ENCODE measurements around the gene PTPRA. TPM values are rescaled to one million over a fixed set of nuclear protein-coding genes. Genes with fewer than 3 reads are reported as not detected.
"Not testable (repeated sequence)": the region's sequence is repeated elsewhere in the genome, so short reads cannot be mapped to it uniquely, and the experiment has no call there.

Gene PTPRA, protein sequence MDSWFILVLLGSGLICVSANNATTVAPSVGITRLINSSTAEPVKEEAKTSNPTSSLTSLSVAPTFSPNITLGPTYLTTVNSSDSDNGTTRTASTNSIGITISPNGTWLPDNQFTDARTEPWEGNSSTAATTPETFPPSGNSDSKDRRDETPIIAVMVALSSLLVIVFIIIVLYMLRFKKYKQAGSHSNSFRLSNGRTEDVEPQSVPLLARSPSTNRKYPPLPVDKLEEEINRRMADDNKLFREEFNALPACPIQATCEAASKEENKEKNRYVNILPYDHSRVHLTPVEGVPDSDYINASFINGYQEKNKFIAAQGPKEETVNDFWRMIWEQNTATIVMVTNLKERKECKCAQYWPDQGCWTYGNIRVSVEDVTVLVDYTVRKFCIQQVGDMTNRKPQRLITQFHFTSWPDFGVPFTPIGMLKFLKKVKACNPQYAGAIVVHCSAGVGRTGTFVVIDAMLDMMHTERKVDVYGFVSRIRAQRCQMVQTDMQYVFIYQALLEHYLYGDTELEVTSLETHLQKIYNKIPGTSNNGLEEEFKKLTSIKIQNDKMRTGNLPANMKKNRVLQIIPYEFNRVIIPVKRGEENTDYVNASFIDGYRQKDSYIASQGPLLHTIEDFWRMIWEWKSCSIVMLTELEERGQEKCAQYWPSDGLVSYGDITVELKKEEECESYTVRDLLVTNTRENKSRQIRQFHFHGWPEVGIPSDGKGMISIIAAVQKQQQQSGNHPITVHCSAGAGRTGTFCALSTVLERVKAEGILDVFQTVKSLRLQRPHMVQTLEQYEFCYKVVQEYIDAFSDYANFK
- total RNA-seq, result 23.5 TPM
- long read RNA-seq, transcript PTPRA-201 (23 exons, 3,725 nt), result major isoform, 44 of 82 reads
- long read RNA-seq, partial matches to known transcripts, result 14 of 82 reads
- long read RNA-seq, other reads (novel, unspliced or antisense), result 17 of 82 reads

DNA sequence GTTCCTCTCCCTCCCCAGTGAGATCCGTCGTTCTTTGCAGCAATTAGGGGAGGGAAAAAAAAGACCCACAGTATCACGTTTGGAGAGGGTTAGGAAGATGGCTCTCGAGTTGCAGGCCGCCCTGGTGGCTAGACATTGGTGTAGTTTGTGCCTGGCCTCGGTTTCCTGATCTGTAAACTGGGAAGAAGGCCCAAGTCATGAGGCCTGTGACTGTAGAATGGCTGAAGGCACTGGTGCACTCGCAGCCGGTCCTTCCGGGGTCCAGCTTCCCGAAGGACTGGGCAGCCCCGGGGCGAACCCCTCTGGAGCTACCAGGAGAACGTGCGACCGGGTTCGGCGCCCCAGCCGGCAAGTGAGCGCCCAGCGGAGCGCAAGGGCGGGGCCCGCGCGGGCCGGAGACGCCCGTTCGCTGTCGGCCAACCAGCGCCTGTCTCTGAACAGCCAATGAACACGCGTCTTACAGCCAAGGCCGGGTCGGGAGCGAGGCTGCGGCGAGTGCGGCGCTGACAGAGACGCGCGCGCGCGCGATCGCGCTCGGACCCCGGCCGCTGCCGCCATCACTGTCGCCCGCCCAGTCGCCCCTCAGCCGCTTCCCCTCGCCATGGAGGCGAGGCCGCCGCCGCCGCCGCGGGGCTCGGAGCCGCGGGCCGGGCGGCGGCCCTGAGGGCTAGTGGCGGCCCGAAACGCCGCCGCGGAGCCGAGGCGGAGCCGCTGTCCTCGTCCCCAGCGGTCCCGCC lies at the start of gene PTPRA:
Gene PTPRA, plus strand, starts transcription at position 472 of the 737 bp plus-strand sequence. CDS start 90,797 bp downstream, outside the sequence.
- intact Hi-C loops (cut with DNase I), result no loop called here
- peak; percentile 98 for DNase-seq (ENCODE audit: low spot score)

DNA sequence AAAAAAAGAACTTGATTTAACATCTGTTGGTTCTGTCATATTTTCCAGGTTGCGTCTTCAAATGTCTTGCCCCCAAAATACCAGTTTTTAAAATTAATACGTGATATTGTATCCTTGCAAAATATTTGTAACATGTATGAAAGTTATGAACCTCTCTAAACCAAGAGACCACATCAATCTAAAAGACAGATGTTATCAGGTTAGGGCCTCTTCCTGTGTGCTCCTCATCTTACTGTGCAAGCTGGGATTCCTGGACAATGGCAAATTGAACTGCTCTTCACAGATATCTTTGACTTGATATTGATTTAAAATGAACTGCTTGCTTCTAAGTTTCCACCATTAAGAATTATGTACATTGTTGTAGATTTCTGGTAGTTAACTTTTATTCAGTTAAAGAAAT lies 47.5 kb upstream of the PTPRA start:
- intact Hi-C loops (cut with DNase I), result no loop called here
- DNase-seq (ENCODE audit: low spot score), result no peak

DNA sequence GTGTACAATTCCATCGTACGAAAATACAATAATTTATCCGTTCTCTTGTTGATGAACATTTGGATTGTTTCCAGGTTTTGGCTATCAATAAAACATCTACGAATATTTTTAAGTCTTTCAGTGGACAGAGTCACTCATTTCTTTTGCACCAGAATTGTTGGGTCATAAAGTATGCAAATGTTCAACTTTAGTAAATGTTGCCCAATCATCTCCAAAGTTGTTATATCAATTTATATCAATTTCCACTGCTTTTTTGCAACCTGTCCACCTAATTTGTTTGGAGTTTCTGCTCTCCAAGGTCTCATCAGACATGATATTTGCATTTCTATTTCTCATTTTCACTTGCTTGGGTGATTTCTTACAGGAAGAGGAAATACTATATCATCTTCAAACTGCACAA lies 46.6 kb upstream of the PTPRA start:
- intact Hi-C loops (cut with DNase I), result no loop called here
- no peak for DNase-seq (ENCODE audit: low spot score)

DNA sequence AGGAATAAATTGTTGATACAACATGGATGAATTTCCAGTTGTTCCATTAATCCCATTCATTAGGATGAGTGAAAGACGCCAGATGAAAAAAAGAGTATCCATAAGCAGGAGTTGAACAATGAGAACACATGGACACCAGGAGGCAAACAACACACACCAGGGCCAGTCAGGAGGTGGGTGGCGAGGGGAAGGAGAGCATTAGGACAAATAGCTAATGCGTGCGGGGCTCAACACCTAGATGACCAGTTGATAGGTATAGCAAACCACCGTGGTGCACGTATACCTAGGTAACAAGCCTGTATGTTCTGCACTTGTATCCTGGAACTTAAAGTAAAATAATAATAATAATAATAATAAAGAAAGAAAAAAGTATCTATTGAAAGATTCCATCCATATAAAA lies 43.9 kb upstream of the PTPRA start:
- intact Hi-C loops (cut with DNase I), result no loop called here

DNA sequence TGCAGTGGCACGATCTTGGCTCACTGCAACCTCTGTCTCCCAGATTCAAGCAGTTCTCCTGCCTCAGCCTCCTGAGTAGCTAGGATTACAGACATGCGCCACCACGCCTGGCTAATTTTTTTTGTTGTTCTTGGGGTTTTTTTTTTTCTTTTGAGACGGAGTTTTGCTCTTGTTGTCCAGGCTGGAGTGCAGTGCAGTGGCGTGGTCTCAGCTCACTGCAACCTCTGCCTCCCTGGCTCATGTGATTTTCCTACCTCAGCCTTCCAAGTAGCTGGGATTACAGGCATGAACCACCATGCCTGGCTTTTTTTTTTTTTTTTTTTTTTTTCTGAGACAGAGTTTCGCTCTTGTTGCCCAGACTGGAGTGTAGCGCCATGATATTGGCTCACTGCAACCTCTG lies 42.1 kb upstream of the PTPRA start:
- DNase-seq (ENCODE audit: low spot score); intact Hi-C loops (cut with DNase I): not testable (repeated sequence)

More for the DNA sequence above, 43.9 kb upstream of the PTPRA start:
- peak; percentile 65 for DNase-seq (ENCODE audit: low spot score)

DNA sequence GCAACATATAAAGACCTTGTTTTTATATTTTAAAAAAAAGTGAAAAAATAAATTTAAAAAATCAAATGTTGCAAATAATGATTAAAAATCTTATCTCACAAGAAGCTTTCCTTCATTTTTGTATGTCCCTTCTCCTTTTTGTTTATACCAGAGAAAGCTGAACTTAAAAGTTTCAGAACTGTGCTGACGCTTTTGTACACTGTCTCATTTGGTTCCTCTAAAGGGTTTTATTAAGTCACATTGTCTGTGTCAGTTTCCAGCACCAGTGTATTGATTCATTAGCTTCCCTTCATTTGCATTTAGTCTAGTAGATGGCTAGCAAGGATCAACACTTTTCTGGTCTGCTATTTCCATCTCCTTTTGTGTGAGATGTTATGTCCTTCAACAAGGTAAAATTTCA lies 39.5 kb upstream of the PTPRA start:
- DNase-seq (ENCODE audit: low spot score), result no peak
- intact Hi-C loops (cut with DNase I), result no loop called here

DNA sequence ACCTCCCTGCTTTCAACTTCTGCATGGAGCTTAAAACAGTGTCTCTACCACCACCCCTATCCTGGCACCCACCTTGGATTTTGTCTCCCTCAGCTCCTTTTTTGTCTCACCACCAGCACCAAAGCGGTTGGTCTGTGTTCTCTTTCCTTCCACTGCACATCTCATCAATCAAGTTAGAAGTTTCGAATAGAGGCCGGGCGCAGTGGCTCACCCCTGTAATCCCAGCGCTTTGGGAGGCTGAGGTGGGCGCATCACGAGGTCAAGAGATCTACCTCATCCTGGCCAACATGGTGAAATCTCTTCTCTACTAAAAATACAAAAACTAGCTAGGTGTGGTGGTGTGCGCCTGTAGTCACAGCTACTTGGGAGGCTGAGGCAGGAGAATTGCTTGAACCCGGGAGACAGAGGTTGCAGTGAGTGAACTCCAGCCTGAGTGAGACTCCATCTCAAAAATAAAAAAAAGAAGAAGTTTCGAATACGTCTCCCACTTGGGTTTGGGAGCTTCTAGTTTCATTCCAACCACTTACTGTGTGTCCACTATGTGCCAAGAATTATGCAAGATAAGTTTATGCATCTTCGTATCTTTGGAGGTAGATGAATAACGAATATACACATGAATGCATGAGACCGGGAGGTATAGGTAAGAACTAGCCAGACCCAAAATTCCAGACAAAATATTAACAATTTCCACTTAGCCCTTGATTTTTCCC lies 38.7 kb upstream of the PTPRA start:
- intact Hi-C loops (cut with DNase I), result no loop called here
- no peak for DNase-seq (ENCODE audit: low spot score)

DNA sequence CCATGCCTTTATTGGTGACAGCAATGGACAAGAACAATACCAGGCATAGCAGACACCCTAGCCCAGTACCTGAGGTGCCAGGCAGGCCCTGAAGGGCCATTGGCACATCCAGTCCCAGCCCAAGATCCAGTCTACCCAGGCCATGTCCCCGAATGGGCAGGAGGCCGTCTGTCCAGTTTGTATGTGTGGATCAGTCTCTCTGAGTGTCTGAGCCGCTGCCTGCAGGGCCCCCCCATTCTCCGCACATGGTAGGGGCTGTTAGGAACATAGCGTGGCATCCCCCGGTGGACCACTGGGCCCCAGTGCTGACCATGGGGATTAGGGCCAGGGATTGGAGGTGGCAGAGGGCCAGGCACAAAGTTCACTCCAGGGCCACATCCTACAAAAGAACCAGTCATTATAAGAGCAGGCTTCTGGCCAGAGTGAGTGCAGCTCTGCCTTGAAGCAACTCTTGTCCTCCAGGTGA lies 37.9 kb upstream of the PTPRA start:
- DNase-seq (ENCODE audit: low spot score), result no peak
- intact Hi-C loops (cut with DNase I), result no loop called here

DNA sequence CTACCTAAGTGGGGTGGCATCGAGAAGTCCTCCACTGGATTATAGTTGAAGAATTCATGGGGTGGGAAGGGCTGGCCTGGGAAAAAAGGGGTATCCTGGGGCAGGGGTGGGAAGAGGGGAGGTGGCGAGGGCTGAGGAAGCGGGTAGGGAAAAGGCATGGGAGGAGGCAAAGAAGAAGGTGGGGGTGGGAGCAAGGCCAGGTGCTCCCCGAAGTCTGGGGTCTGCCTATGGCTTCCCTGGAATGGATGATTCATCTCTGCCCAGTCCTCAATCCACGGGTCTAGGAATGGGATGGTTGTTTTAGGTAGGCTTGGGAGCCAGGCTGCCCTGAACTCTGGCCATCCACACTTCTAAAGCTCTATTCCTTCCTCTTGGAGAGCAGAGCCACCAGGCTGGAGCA lies 37.2 kb upstream of the PTPRA start:
- intact Hi-C loops (cut with DNase I), result no loop called here
- DNase-seq (ENCODE audit: low spot score), result no peak

DNA sequence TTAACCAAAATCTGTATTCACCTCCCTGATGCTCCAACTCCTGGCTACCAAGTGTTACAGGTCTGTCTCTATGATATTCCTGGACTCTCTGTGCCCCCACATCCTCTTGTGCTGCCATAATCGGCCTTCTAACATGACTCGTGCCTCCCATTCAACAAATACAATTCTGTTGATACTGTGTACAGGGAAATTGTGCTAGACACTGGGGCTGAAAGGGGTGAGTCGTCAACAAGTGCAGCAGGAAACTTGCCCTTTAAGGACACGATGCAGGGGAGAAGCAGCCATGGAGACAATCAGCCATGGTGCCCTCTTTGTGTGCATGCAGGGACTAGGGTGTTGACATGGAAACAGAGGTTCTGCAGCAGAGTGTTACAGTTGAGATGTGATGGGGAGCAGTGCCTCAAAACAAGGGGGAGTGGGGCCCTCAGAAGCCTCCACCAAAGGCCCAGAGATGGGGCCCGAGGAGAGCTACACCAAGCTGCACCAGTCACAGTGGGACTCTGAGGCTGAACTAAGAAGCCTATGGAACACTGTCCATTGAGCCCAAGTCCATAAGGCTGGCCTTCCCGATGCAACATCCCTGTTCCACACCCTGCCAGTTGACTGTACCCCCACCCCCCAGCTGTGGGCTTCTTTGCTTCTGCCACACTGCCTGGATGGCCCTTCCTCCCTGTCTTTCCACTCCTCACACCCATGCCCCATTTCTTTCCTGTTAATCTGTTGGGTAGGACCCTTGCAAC lies 35.9 kb upstream of the PTPRA start:
- intact Hi-C loops (cut with DNase I), result no loop called here
- no peak for DNase-seq (ENCODE audit: low spot score)

DNA sequence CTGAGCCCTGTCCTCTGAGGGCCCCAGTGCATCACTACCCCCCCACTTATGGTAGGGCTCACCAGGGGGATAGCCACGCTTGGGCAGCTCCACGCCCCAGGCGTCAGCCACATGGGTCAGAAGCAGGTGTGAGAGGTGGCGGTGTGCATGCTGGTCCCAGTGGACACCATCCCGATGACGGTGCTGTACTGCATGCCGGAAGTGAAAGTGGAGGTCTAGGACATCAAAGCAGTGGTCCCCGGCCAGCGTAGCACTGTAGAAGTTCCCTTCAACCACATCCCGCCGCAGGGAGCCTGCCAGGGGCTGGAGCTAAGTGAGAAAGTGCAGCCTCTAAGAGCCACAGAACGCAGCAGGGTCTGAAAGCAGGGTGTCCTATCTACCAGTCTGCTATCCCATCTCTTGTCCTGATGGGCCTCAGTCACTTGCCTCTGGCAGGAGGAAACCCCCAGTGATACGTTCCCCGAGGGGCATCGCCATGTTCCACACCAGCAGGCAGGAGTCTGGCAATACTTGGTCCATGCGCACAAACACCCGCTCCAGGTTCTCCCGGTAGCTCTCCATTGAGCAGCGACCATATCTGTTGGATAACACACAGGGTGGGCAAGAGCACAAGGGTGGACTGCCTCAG lies 35.0 kb upstream of the PTPRA start:
- intact Hi-C loops (cut with DNase I), result no loop called here
- DNase-seq (ENCODE audit: low spot score), result peak; percentile 63

DNA sequence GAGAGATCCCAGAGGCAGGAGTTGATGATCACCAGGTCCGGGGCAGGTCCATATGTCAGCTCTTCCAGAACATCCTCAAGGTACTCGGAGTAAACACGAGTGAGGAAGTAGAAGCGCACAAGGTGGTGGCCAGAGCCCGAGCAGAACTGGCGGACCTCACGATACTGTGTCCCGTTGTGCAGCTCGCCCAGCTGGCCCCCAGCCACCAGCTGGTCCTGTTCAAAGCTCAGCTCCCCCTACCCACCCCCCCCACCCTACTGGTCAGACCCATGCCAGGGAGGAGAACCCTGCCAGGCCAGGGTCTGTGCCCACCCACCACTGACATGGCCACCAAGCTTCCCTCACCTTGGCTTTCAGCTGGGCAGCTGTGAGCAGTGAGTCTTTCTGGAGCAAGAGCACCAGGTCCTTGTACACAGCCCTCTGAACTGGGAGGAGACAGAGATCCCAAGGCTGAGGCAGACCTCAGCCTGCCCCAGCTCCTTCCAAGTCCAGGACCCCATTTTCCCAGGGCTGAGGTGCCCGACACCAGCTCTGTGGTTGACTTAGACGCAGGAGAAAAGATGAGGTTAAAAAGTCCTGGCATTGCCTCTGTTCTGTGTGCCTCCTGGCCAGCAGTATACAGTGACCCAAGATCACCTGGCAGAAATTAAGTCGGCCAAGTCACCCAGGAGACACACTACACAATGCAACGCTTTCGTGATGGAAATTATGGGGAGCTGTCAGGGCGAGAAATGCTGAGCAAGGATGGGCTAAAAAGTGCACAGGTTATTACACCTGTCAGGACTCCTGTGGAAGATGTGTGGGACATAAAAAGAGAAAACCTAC lies 34.2 kb upstream of the PTPRA start:
- DNase-seq (ENCODE audit: low spot score), result no peak
- intact Hi-C loops (cut with DNase I), result no loop called here

DNA sequence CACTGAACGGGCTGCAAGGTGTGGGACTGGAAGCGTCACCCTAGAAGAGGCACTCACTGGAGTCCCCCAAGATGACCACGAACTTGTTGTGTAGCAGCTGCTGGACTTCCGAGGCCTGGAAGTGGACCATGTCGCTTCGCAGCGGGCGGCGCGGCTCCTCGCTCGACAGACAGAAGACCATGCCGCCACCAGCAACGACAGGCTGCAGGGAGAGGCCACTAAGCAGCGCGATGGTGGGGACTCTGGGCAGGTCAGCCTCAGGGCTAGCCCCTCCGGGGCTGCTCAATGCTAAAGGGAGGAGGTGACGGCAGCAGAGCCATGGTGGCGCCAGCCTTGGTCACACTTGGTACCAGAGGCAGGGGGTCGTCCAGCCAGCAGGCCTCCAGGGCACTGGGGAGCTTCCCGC lies 33.5 kb upstream of the PTPRA start:
- intact Hi-C loops (cut with DNase I), result loop anchor here (5.0 kb wide), 1 partner anchor 177 kb away; the partner anchor contains the start of gene IDH3B
- no peak for DNase-seq (ENCODE audit: low spot score)

DNA sequence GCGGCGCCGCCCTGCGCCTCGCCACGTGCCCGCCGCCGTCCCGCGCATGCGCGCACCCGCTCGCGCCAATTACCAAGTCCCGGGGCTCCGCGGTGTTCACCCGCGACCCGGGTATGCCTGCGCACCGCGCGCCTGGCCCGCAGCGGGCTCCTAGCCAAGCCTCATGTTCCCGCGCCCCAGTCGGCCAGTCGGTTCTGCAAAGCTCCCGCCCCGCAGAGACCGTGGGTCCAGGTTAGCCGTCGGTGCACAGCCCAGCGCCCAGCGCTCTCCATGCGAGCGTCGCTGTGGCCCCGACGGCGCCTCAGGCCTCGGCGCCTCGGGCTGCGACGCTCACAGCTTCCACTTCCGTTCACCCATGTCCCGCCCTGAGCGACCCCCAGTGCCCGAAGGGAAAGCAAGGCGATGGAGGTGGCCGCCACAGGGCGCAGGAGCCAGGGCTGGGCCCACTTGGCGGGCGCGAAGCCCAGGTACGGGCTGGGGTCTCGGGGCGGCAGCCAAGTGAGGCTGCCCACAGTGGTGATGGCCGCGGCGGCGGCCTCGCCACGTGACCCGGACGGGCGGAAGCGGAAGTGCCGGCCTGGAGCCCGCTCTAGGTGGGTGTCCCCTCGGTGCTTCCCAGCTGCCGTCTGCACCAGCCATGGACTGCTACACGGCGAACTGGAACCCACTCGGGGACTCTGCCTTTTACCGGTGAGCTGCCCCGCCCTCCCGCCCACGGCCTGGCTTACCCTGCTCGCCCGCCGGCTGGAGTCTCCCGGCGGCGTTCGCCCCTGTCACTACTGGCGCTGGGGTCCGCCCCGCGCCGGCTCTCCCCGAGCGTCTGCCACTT lies 32.9 kb upstream of the PTPRA start, which contains the start of the genes PCED1A and VPS16:
Gene PCED1A, minus strand, starts transcription at position 518 of the 829 bp plus-strand sequence. CDS start 743 bp downstream, outside the sequence.
Gene VPS16, plus strand, starts transcription at position 608 of the 829 bp plus-strand sequence. Its CDS starts 30 bp downstream, at position 638.
- intact Hi-C loops (cut with DNase I), result loop anchor here (5.0 kb wide), 1 partner anchor 178 kb away; the partner anchor contains the start of gene IDH3B
- DNase-seq (ENCODE audit: low spot score), result peak; percentile 95

DNA sequence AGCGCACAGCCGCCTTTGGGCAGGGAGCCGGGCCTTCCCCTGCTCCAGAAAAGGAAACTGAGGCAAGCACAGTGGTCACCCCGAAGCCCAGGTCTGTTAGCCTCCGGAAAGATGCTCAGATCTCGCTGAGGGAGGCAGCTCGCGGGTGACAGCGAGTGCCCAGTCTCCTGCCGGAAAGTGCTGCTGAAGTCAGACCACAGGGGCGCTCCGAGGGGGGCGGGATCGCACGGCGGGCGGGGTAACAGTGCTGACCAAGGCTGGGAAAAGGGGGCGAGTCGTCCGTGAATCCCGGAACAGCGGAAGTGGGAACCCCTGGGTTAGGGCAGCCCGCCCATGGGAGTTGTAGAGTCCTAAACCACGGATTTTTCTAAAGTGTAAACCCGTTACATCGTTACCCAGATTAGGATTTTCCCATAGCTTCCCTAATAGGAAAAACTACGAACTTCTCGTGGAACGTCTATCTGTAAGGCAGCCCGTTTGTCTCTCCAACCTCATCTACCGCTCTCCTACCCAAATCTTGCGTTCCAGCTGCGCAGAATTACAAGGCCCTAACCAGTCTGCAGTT lies 32.2 kb upstream of the PTPRA start:
- DNase-seq (ENCODE audit: low spot score), result peak; percentile 88
- intact Hi-C loops (cut with DNase I), result loop anchor here (5.0 kb wide), 1 partner anchor 179 kb away; the partner anchor contains the start of gene IDH3B

DNA sequence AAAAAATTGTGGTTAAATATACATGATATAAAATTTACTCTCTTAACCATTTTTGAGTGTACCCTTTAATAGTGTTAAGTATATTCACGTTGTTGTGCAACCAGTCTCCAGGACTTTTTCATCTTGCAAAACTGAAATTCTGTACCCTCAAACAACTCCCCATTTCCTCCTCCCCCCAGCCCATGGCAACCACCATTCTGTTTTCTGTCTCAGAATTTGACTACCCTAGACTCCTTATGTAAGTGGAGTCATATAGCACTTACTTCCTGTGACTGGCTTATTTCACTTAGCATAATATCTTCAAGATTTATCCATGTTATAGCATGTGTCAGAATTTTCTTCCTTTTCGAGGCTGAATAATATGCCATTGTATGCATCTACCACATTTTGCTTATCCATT lies 27.7 kb upstream of the PTPRA start:
- intact Hi-C loops (cut with DNase I), result no loop called here
- DNase-seq (ENCODE audit: low spot score), result no peak

Data from cardiac septum (tissue), 1 donor.